GM12878 (cell line): Measurements from ENCODE around the gene UCKL1. TPM values are rescaled to one million over a fixed set of nuclear protein-coding genes. Genes with fewer than 3 reads are reported as not detected.

ENCODE experiments used
- ATAC-seq: fragments of 200-7000 bp; cut with Tn5 transposase; 3 replicates; pipeline ENCODE4 v1.9.1; 2020; ENCODE audit warnings: mild to moderate bottlenecking, moderate library complexity
- BruUV-seq: library from RNA; stranded (reverse); fragments of 400-500 nt; replicated peaks from 2 replicates; lab custom pipeline; 2021; lab: Mats Ljungman, UMichigan
- CTCF ChIA-PET: fragments of 300-600 bp; sonication (Branson Sonifier 250); formaldehyde crosslinking; extraction: SDS; loops from one replicate; lab custom pipeline; 2021; ENCODE audit warnings: inconsistent platforms; lab: Yijun Ruan, JAX
- POLR2A ChIA-PET: fragments of 350-600 bp; formaldehyde crosslinking; extraction: SDS; loops from one replicate; lab custom pipeline; 2021; ENCODE audit warnings: inconsistent platforms; lab: Charles Lee
- RAD21 ChIA-PET: fragments of 300-600 bp; sonication (Branson Sonifier 250); formaldehyde crosslinking; loops from one replicate; lab custom pipeline; 2023; ENCODE audit warnings: antibody characterized with exemption; ENCODE audit not compliant: unreplicated experiment; lab: Charles Lee
- SMC1A ChIA-PET: fragments of 300-600 bp; sonication (Branson Sonifier 250); formaldehyde crosslinking; loops from one replicate; lab custom pipeline; 2023; ENCODE audit not compliant: unreplicated experiment, uncharacterized antibody; lab: Charles Lee
- DNase-seq: peaks from one replicate; pipeline ENCODE4 v3.0.0-alpha.2; 2011; ENCODE audit warnings: low read depth, low spot score
- FAIRE-seq: peaks from 3 replicates; lab custom pipeline; 2011; peaks lifted over from hg19 to GRCh38; lab: Jason Lieb, UNC
- H2AFZ ChIP-seq: 2 replicates; pipeline ENCODE4 v1.6.0; 2011; ENCODE audit warnings: low read depth, low read length, control low read depth; ENCODE audit not compliant: control insufficient read depth
- H3K27ac ChIP-seq: 2 replicates; pipeline ENCODE4 v1.5.1; 2011; ENCODE audit warnings: control low read depth; ENCODE audit not compliant: control insufficient read depth, insufficient read depth
- H3K27me3 ChIP-seq, 2 experiments: replicated peaks in 1 of 2; 2 replicates each; pipeline versions ENCODE4 v1.6.0 to v1.6.1; 2011; ENCODE audit warnings: low read length in 1 of 2; ENCODE audit not compliant: control insufficient read depth in 2 of 2, insufficient read depth in 2 of 2
- H3K36me3 ChIP-seq, 2 experiments: 2 replicates each; pipeline ENCODE4 v1.5.1; 2011; ENCODE audit warnings: low read length in 1 of 2; ENCODE audit not compliant: control insufficient read depth in 2 of 2, insufficient read depth in 2 of 2
- H3K4me1 ChIP-seq: 2 replicates; pipeline ENCODE4 v1.6.1; 2011; ENCODE audit warnings: mild to moderate bottlenecking, low read length, moderate library complexity, mixed read lengths; ENCODE audit not compliant: control insufficient read depth, insufficient read depth
- H3K4me2 ChIP-seq: 2 replicates; pipeline ENCODE4 v1.6.0; 2011; ENCODE audit warnings: control low read depth; ENCODE audit not compliant: control insufficient read depth, insufficient read depth
- H3K4me3 ChIP-seq: fragments of 200-600 bp; sonication (generic); 2 replicates; pipeline ENCODE4 v1.5.1; 2016
- H3K79me2 ChIP-seq: 2 replicates; pipeline ENCODE4 v1.6.0; 2011; ENCODE audit warnings: low read length; ENCODE audit not compliant: control insufficient read depth, insufficient read depth
- H3K9ac ChIP-seq: 2 replicates; pipeline ENCODE4 v1.8.0; 2011; ENCODE audit warnings: low read length, control low read depth, mixed read lengths; ENCODE audit not compliant: control insufficient read depth, insufficient read depth
- H3K9me3 ChIP-seq: replicated peaks from 3 replicates; pipeline ENCODE4 v1.5.1; 2011; ENCODE audit warnings: mild to moderate bottlenecking, low read length; ENCODE audit not compliant: control insufficient read depth, insufficient read depth
- H4K20me1 ChIP-seq: 2 replicates; pipeline ENCODE4 v1.6.0; 2011; ENCODE audit not compliant: control insufficient read depth, insufficient read depth
- BHLHE40 ChIP-seq, 2 experiments: fragments of 450-650 bp in 1 of 2; IDR thresholded peaks; 2 replicates each; pipeline ENCODE4 v1.6.1; 2011 to 2017; ENCODE audit warnings: low read depth in 2 of 2, borderline replicate concordance in 1 of 2, improper control_type of control experiment in 1 of 2, low read length in 1 of 2, mild to moderate bottlenecking in 1 of 2
- CBX5 ChIP-seq: sonication (generic); IDR thresholded peaks from 2 replicates; pipeline ENCODE4 v1.6.1; 2016; ENCODE audit warnings: low read depth, moderate library complexity, mild to moderate bottlenecking, inconsistent platforms
- EZH2 ChIP-seq: IDR thresholded peaks from 2 replicates; pipeline ENCODE4 v1.6.1; 2012; ENCODE audit warnings: low read depth, mild to moderate bottlenecking, control low read depth, inconsistent platforms, low read length, borderline replicate concordance; ENCODE audit not compliant: control insufficient read depth
- GATAD2B ChIP-seq: fragments of 450-650 bp; conservative IDR thresholded peaks from 2 replicates; pipeline ENCODE4 v1.6.1; 2017; ENCODE audit warnings: low read depth, mild to moderate bottlenecking, moderate library complexity
- POLR2AphosphoS5 ChIP-seq: IDR thresholded peaks from 2 replicates; pipeline ENCODE4 v1.6.1; 2011; ENCODE audit warnings: mild to moderate bottlenecking, low read length, inconsistent platforms
- SMARCA5 ChIP-seq: fragments of 450-650 bp; IDR thresholded peaks from 2 replicates; pipeline ENCODE4 v1.6.1; 2017; ENCODE audit warnings: mild to moderate bottlenecking
- STAT3 ChIP-seq: IDR thresholded peaks from 2 replicates; pipeline ENCODE4 v1.6.1; 2011; ENCODE audit warnings: low read depth, low read length, improper control_type of control experiment
- TARDBP ChIP-seq: IDR thresholded peaks from 2 replicates; pipeline ENCODE4 v1.6.1; 2016; ENCODE audit warnings: borderline replicate concordance
- WRNIP1 ChIP-seq: IDR thresholded peaks from 2 replicates; pipeline ENCODE4 v1.6.1; 2011; ENCODE audit warnings: low read depth, low read length, improper control_type of control experiment, borderline replicate concordance
- WGBS: methylation state at CpG from one replicate; pipeline ENCODE4 v1.1.6; 2016; ENCODE audit warnings: low lambda C conversion rate; ENCODE audit not compliant: insufficient replicate concordance, insufficient coverage; ENCODE audit errors: missing lambda C conversion rate; 5-methylcytosine and 5-hydroxymethylcytosine counted together
- in situ Hi-C: fragments of 300-500 bp; cut with MboI; formaldehyde crosslinking; loops from 9 replicates; pipeline ENCODE4 v1.14.3; 2018; ENCODE audit warnings: mixed read lengths
- intact Hi-C: fragments of 100-400 bp; cut with micrococcal nuclease; formaldehyde crosslinking; loops from one replicate; pipeline ENCODE4 v1.14.2; 2022; ENCODE audit not compliant: unreplicated experiment
- polyA plus RNA-seq, 11 experiments: library from polyadenylated mRNA; depleted of rRNA in 4 of 11; unstranded in 6 of 11; stranded (reverse) in 5 of 11; fragments of >200 nt; fragmentation: Nextera tagmentation in 4 of 11; fragmentation: Illumina TruSeq in 1 of 11; extraction: Ambion mirVana in 4 of 11; extraction: Trizol in 1 of 11; gene quantifications; 1 replicate in 1 of 11; 2 replicates in 10 of 11; pipeline versions ENCODE4 v1.2.1 to v1.2.3, GENCODE V29; 2011 to 2016; ENCODE audit warnings: inconsistent platforms in 2 of 11, missing spikeins in 2 of 11, low read depth in 1 of 11
- total RNA-seq, 4 experiments: library from RNA; depleted of rRNA in 3 of 4; stranded (reverse); fragments of >200 nt in 3 of 4; fragmentation: Illumina TruSeq in 1 of 4; extraction: Trizol in 1 of 4; gene quantifications; 2 replicates each; pipeline versions ENCODE4 v1.2.1 to v1.2.3, GENCODE V29; 2013 to 2021
- TF ChIP-seq, protein P1 (sequence below): IDR thresholded peaks from 2 replicates; pipeline ENCODE4 v1.6.1; 2012; ENCODE audit warnings: low read depth, low read length, improper control_type of control experiment
- TF ChIP-seq, protein P2 (sequence below): fragments of 150-350 bp; IDR thresholded peaks from 2 replicates; pipeline ENCODE4 v1.6.1; 2016; ENCODE audit warnings: low read depth, low read length
- TF ChIP-seq, protein P3 (sequence below): fragments of 450-650 bp; IDR thresholded peaks from 2 replicates; pipeline ENCODE4 v1.6.1; 2017; ENCODE audit warnings: mild to moderate bottlenecking

UCKL1 gene
- total and polyA plus RNA-seq, 10 of the 15 experiments (the other 5 are each of a cell fraction or from before 2014, with no cell fraction given), result 2.4 to 36.3 (median 24.8) TPM

DNA sequence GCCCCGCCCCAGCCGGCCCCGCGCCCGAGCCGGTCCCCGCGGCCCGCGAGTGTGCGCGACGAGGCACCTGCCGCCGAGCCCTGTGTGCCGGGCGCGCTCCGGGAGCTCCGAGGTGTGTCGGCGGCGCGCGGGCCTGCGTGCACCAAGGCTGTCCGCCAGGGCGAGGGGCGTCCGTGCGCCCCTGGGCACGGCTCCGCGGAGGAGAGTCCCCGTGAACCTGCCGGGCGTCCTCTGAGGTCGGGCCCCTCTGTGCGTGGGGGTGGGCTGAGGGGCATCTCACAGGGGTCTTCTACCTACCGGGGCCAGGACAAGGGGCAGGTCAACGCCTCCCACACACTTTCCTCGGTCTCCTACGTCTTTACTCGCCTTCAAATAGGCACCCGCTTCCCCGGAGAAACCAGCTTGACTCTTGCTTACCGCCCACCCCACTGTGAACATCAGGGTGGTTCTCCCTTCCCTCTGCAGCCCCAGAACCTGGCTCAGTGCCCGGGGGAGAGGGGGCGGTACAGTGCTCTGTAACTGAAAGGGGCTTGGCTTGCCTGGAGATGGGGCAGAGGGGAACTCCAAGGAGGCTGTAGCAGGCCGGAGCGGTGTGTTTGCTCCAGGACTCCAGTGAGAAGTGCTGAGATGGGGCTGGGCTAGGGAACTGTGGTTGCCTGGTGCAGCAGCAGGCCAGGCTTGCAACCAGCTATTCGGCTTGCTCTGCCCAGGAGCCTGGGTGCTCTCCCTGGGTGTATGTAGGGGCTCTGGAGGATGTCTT lies 23.5 kb upstream of the UCKL1 start, which contains the start of gene SAMD10:
Gene SAMD10 (minus strand): TSS at position 86 of the 760 bp plus-strand sequence. CDS start 175 bp downstream, outside the sequence.
- Histone ChIP-seq H3K9me3 (no peaks in the 10 kb centered on the region), H3K36me3 (peaks cover 11 to 12% of the 10 kb centered on the region in 2 experiments), H3K9ac (peak within 1 kb of the TSS; percentile 68), H3K27ac (peak within 1 kb of the TSS; percentile 92), H4K20me1 (no peaks in the 10 kb centered on the region), H3K27me3 (no peaks in the 10 kb centered on the region), H3K79me2 (peaks cover 64% of the 10 kb centered on the region), H3K4me2 (peak within 1 kb of the TSS; percentile 93), H3K4me1 (peaks cover 23% of the 10 kb centered on the region), H2AFZ (peak within 1 kb of the TSS; percentile 24; the same call in 1 of the 2 replicates), H3K4me3 (peak within 1 kb of the TSS; percentile 96)
- 2% methylated on average over 42 of the region's 52 CpGs for WGBS
- POLR2A ChIA-PET, result interaction anchor here (0.6 to 4.1 kb wide), 9 partner anchors 23 to 928 kb away, joined by 3 to 63 read pairs (median 4); partner anchors contain the start of genes C20orf204, OPRL1 and RGS19
- RAD21 ChIA-PET, result interaction anchor here (1.0 to 4.4 kb wide), 12 partner anchors 23 to 442 kb away, joined by 3 to 92 read pairs (median 6); partner anchors contain the start of genes ARFRP1, C20orf204, PTK6 and UCKL1
- BruUV-seq, result TSS peak; percentile 70
- SMC1A ChIA-PET, result interaction anchor here (0.6 to 4.1 kb wide), 13 partner anchors 23 to 442 kb away, joined by 3 to 52 read pairs (median 4); partner anchors contain the start of genes C20orf204, PTK6 and UCKL1
- FAIRE-seq (peak; percentile 86), DNase-seq (peak; percentile 72), ATAC-seq (peak; percentile 64)
- CTCF ChIA-PET, result interaction anchor here (0.8 to 3.2 kb wide), 16 partner anchors 23 to 441 kb away, joined by 3 to 67 read pairs (median 5); partner anchors contain the start of genes C20orf204, HELZ2, OPRL1 and RGS19
- intact Hi-C loops, result loop anchor here (1.0 to 5.0 kb wide), 2 partner anchors 59 to 78 kb away; no protein-coding TSS in a partner anchor
- in situ Hi-C loops, result no loop called here
- TF ChIP-seq CBX5 (no peak), SMARCA5 (no peak; the same call in 1 of the 2 replicates), STAT3 (no peak), POLR2AphosphoS5 (peak; percentile 80), TARDBP (no peak), WRNIP1 (no peak), EZH2 (no peak), GATAD2B (peak; percentile 61; the same call in 1 of the 2 replicates), BHLHE40 (IDR thresholded peaks at IDR 0.05; ENCODE audit: borderline replicate concordance in 1 of 2, low read depth in 2 of 2, low read length in 1 of 2) (peak in 1 of 2 experiments; percentile 43; a peak in 1 of 4 replicates)
- TF ChIP-seq, protein P1, sequence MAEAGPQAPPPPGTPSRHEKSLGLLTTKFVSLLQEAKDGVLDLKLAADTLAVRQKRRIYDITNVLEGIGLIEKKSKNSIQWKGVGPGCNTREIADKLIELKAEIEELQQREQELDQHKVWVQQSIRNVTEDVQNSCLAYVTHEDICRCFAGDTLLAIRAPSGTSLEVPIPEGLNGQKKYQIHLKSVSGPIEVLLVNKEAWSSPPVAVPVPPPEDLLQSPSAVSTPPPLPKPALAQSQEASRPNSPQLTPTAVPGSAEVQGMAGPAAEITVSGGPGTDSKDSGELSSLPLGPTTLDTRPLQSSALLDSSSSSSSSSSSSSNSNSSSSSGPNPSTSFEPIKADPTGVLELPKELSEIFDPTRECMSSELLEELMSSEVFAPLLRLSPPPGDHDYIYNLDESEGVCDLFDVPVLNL, result no peak
- TF ChIP-seq, protein P2, sequence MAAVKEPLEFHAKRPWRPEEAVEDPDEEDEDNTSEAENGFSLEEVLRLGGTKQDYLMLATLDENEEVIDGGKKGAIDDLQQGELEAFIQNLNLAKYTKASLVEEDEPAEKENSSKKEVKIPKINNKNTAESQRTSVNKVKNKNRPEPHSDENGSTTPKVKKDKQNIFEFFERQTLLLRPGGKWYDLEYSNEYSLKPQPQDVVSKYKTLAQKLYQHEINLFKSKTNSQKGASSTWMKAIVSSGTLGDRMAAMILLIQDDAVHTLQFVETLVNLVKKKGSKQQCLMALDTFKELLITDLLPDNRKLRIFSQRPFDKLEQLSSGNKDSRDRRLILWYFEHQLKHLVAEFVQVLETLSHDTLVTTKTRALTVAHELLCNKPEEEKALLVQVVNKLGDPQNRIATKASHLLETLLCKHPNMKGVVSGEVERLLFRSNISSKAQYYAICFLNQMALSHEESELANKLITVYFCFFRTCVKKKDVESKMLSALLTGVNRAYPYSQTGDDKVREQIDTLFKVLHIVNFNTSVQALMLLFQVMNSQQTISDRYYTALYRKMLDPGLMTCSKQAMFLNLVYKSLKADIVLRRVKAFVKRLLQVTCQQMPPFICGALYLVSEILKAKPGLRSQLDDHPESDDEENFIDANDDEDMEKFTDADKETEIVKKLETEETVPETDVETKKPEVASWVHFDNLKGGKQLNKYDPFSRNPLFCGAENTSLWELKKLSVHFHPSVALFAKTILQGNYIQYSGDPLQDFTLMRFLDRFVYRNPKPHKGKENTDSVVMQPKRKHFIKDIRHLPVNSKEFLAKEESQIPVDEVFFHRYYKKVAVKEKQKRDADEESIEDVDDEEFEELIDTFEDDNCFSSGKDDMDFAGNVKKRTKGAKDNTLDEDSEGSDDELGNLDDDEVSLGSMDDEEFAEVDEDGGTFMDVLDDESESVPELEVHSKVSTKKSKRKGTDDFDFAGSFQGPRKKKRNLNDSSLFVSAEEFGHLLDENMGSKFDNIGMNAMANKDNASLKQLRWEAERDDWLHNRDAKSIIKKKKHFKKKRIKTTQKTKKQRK, result no peak
- TF ChIP-seq, protein P3, sequence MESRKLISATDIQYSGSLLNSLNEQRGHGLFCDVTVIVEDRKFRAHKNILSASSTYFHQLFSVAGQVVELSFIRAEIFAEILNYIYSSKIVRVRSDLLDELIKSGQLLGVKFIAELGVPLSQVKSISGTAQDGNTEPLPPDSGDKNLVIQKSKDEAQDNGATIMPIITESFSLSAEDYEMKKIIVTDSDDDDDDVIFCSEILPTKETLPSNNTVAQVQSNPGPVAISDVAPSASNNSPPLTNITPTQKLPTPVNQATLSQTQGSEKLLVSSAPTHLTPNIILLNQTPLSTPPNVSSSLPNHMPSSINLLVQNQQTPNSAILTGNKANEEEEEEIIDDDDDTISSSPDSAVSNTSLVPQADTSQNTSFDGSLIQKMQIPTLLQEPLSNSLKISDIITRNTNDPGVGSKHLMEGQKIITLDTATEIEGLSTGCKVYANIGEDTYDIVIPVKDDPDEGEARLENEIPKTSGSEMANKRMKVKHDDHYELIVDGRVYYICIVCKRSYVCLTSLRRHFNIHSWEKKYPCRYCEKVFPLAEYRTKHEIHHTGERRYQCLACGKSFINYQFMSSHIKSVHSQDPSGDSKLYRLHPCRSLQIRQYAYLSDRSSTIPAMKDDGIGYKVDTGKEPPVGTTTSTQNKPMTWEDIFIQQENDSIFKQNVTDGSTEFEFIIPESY, result no peak
